PC-3 (cell line): Measurements from ENCODE around the gene CGB1.

Experiments
- CTCF ChIP-seq: fragments of 300-600 bp; sonication (generic); conservative IDR thresholded peaks from 2 replicates; pipeline ENCODE4 v1.5.1; 2017; ENCODE audit warnings: antibody characterized with exemption, low read depth, mild to moderate bottlenecking, low read length
- EZH2 ChIP-seq: fragments of 300-600 bp; sonication (generic); IDR thresholded peaks from one replicate; pipeline ENCODE4 v1.6.1; 2017; ENCODE audit warnings: antibody characterized with exemption, mild to moderate bottlenecking, low read length; ENCODE audit not compliant: unreplicated experiment
- EZH2phosphoT487 ChIP-seq: fragments of 300-600 bp; sonication (generic); IDR thresholded peaks from 2 replicates; pipeline ENCODE4 v1.6.1; 2018; ENCODE audit warnings: mild to moderate bottlenecking, antibody characterized with exemption, low read length, borderline replicate concordance

- no peak for TF ChIP-seq CTCF
- TF ChIP-seq EZH2, result no peak
- TF ChIP-seq EZH2phosphoT487, result no peak
Observed at GRCh38 chr19:49057636-49058234, 21.0 kb upstream of the CGB1 start, which contains the start of gene CGB7.
